T47D (cell line): ENCODE results near the gene CYP27C1.
"Not testable (repeated sequence)": the region's sequence is repeated elsewhere in the genome, so short reads cannot be mapped to it uniquely, and the experiment has no call there.

Source experiments
- DNase-seq, 2 experiments: peaks; one replicate each; pipeline versions ENCODE4 v3.0.0 to v3.0.0-alpha.2; 2011 to 2012; ENCODE audit warnings: low read depth in 1 of 2, low spot score in 1 of 2
- JUND ChIP-seq: IDR thresholded peaks from 2 replicates; pipeline ENCODE4 v1.6.1; 2012; ENCODE audit warnings: low read depth
- in situ Hi-C: cut with HindIII; loops from 2 replicates; pipeline ENCODE4 v1.10.0; 2016; ENCODE audit warnings: low sequenced_read_pairs, low pct_unique_long_range_greater_than_20kb

CYP27C1 gene

GRCh38 chr2:127217470-127218325, 2.4 kb downstream of the CYP27C1 start:
- no peak for TF ChIP-seq JUND
- in situ Hi-C loops, result no loop called here
- no peak for DNase-seq

GRCh38 chr2:127216593-127216992, 3.5 kb downstream of the CYP27C1 start:
- TF ChIP-seq JUND, result no peak
- in situ Hi-C loops, result no loop called here
- no peak for DNase-seq

DNA sequence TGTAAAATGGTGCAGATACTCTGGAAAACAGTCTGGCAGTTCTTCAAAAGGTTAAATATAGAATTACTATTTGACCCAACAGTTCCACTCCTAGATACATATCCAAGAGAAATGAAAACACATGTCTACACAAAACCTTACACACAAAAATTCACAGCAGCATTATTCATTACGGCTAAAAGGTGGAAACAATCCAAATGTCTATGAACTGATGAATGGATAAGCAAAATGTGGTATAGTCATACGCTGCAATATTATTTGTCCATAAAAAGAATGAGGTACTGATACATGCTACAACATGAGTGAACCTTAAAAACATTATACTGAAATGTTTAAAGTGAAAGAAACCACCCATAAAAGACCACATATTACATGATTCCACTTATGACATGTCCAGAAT, 4.0 kb downstream of the CYP27C1 start:
- in situ Hi-C loops, result no loop called here
- no peak for DNase-seq
- no peak for TF ChIP-seq JUND

- in situ Hi-C loops, DNase-seq: not testable (repeated sequence)
These were observed 5.9 kb downstream of the CYP27C1 start for GRCh38 chr2:127214201-127214600.

GRCh38 chr2:127208313-127208712, 11.8 kb downstream of the CYP27C1 start:
- TF ChIP-seq JUND, result no peak
- in situ Hi-C loops, result no loop called here
- peak in 1 of 2 experiments; percentile 67 for DNase-seq

GRCh38 chr2:127205218-127206125, 14.6 kb downstream of the CYP27C1 start:
- in situ Hi-C loops, result no loop called here
- no peak for TF ChIP-seq JUND
- DNase-seq, result no peak

DNA sequence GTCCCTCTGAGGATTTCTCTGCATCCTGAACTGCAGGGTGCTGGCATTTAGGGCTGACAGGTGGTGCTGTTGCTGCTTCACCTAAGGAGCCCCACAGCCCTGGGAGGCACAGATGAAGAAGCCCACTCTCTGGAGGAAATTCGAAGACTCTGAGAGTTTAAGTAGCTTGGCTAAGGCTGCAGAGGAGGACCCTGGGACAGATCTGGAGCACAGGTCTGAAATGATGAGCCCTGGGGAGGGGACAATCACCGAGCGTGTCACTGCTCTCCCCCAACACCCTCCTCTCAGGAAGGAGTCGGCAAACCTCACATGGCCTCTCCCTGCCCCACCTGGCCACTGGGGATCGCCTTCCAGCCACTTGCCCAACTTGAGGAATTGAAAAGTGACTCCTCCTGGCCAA, 18.6 kb downstream of the CYP27C1 start:
- in situ Hi-C loops, result no loop called here
- DNase-seq, result no peak
- no peak for TF ChIP-seq JUND

DNA sequence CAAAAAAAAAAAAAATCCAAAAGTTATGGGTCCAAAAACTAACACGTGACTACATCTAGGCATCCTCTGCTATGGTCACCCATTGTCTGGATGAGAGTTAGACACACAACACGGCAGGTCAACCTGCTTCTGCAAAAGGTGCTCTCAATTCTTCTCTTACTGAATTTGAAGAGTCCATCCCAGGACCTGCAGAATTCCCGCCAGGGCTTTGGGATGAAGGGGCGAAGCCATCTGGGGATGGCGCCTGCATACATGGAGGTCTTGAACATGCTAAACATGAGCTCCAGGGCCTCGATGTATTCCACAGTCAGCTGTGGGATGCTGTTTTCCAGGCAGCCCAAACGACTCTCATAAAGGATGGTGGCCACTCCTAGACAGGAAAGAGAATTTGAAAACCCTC, 19.1 kb downstream of the CYP27C1 start:
- in situ Hi-C loops, result no loop called here
- no peak for DNase-seq
- no peak for TF ChIP-seq JUND

GRCh38 chr2:127199223-127199622, 20.9 kb downstream of the CYP27C1 start:
- in situ Hi-C loops, result no loop called here
- TF ChIP-seq JUND, result no peak
- no peak for DNase-seq

DNA sequence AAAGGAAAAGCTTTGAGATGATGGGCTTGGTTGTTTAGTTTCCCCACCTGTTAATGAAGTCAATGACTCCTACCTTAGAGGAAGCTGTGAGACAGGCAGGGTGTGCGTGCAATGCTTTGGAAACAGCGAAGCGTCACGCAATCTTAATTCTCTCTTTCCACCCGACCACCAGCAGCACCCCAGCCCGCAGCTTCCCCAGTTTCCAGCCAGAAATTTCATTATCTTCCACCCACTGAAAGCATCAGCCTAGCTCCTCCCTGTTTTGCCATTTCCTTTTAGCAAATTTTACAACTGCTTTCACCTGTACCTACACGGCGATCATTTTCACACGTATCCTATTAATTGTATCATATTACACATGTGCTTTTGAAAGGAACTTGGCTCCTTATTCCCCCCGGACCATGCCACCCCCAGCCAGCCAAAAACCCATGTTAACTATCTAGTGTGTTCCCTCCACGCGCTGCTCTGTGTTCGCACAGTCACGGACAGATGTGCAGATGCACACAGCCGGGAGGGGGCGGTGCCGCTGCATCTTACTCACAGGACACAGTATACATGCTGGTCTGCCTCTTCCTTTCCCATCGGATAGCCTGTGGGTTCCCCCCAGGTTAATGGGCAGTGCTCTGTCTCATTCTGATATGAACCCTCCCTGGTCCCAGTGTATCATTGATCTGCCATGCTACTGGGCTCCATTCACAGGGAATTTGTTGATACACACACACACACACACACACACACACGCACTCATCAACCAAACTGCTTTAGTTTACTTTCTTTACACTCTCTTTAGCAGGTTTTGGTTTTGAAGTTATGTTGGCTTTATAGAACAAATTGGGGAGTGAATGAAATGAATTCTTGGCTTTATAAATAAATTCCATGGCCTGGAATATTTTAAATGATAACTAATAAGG, 22.4 kb downstream of the CYP27C1 start:
- in situ Hi-C loops, result no loop called here
- TF ChIP-seq JUND, result no peak
- DNase-seq, result peak in 1 of 2 experiments; percentile 69

- in situ Hi-C loops, result no loop called here
- DNase-seq, result peak; percentile 44 to 67
- no peak for TF ChIP-seq JUND
These were observed 23.1 kb downstream of the CYP27C1 start for GRCh38 chr2:127196998-127197397.

DNA sequence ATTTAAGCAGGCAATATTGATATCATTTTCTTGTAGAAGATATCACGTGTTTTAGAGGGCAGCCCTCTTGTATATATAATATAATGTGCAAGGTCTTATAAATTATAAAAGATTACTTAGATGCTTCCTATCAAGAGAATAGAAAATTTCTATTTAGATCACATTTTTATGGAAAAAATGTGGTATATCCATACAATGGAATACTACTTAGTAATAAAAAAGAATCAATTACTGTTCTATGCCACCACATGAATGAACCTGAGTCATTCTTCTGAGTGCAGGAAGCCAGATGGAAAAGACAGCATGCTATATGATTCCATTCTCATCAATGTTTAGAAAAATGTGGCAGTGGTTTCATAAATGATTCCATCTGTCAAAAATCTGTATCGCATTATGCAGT, 23.6 kb downstream of the CYP27C1 start:
- in situ Hi-C loops, result no loop called here
- no peak for DNase-seq
- no peak for TF ChIP-seq JUND
